ENCODE results near the gene SUN2. TPM values are rescaled to one million over a fixed set of nuclear protein-coding genes. Genes with fewer than 3 reads are reported as not detected.

The SUN2 gene
- total and polyA plus RNA-seq, 2 donors (not counting 1 experiment from before 2014, with no cell fraction given), result 27.4 to 76.6 TPM

DNA sequence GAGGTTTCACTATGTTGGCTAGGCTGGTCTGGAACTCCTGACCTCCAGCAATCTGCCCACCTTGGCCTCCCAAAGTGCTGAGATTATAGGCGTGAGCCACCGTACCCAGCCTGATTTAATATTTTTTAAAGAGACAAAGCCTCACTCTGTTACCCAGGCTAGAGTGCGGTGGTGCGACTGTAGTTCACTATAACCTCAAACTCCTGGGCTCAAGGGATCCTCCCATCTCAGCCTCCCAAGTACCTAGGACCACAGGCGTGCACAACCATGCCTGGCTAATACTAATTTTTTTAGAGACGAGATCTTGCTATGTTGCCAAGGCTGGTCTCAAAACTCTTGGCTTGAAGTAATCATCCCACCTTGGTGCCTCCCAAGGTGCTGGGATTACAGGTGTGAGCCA, 36.6 kb downstream of the SUN2 start:
- TF ChIP-seq EZH2 (IDR thresholded peaks at IDR 0.05; ENCODE audit: low read length, missing control alignments), result no peak
- TF ChIP-seq, protein P1, sequence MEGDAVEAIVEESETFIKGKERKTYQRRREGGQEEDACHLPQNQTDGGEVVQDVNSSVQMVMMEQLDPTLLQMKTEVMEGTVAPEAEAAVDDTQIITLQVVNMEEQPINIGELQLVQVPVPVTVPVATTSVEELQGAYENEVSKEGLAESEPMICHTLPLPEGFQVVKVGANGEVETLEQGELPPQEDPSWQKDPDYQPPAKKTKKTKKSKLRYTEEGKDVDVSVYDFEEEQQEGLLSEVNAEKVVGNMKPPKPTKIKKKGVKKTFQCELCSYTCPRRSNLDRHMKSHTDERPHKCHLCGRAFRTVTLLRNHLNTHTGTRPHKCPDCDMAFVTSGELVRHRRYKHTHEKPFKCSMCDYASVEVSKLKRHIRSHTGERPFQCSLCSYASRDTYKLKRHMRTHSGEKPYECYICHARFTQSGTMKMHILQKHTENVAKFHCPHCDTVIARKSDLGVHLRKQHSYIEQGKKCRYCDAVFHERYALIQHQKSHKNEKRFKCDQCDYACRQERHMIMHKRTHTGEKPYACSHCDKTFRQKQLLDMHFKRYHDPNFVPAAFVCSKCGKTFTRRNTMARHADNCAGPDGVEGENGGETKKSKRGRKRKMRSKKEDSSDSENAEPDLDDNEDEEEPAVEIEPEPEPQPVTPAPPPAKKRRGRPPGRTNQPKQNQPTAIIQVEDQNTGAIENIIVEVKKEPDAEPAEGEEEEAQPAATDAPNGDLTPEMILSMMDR (conservative IDR thresholded peaks at IDR 0.05 in 1 of 2, IDR thresholded peaks at IDR 0.05 in 1 of 2; ENCODE audit: low read depth in 1 of 2, low read length in 2 of 2), result no peak
- Histone ChIP-seq H3K9me3 (ENCODE audit: control insufficient read depth, insufficient read depth, low read depth, low read length) (no peaks in the 10 kb centered on the region), H3K4me1 (ENCODE audit: control insufficient read depth, extremely low read depth, insufficient read depth, low read length) (peaks cover 5% of the 10 kb centered on the region), H4K20me1 (ENCODE audit: control insufficient read depth, extremely low read depth, insufficient read depth, low read length) (no peaks in the 10 kb centered on the region), H3K4me3 (replicated peaks in 1 of 4; ENCODE audit: control extremely low read depth in 1 of 4, insufficient read depth in 1 of 4, low read depth in 3 of 4, low read length in 4 of 4) (no peak overlapping the region), H3K27ac (ENCODE audit: insufficient read depth, low read length) (peak overlapping the region; percentile 17), H3K9ac (ENCODE audit: insufficient read depth, low read length) (no peak overlapping the region), H3K79me2 (ENCODE audit: control insufficient read depth, insufficient read depth, low read length) (peaks cover 13% of the 10 kb centered on the region), H2AFZ (ENCODE audit: low read length) (no peak overlapping the region), H3K36me3 (ENCODE audit: control insufficient read depth, insufficient read depth, low read length) (peaks cover 10% of the 10 kb centered on the region), H3K4me2 (ENCODE audit: extremely low read depth, insufficient read depth, low read length) (no peak overlapping the region), H3K27me3 (ENCODE audit: control insufficient read depth, insufficient read depth, low read length) (no peaks in the 10 kb centered on the region)
- no peak for DNase-seq (ENCODE audit: low read depth in 2 of 2)

GRCh38 chr22:38718414-38718813, 37.4 kb downstream of the SUN2 start:
- peak; percentile 77 to 78 for DNase-seq (ENCODE audit: low read depth in 2 of 2)
- no peak for TF ChIP-seq EZH2 (IDR thresholded peaks at IDR 0.05; ENCODE audit: low read length, missing control alignments)
- TF ChIP-seq, protein P1 (conservative IDR thresholded peaks at IDR 0.05 in 1 of 2, IDR thresholded peaks at IDR 0.05 in 1 of 2; ENCODE audit: low read depth in 1 of 2, low read length in 2 of 2), result peak; percentile 60 to 71
- peaks cover 9% of the 10 kb centered on the region for H3K36me3 ChIP-seq (ENCODE audit: control insufficient read depth, insufficient read depth, low read length)
- H3K27ac ChIP-seq (ENCODE audit: insufficient read depth, low read length), result peak overlapping the region; percentile 17
- H2AFZ ChIP-seq (ENCODE audit: low read length), result no peak overlapping the region
- peaks cover 5% of the 10 kb centered on the region for H3K4me1 ChIP-seq (ENCODE audit: control insufficient read depth, extremely low read depth, insufficient read depth, low read length)
- H3K9ac ChIP-seq (ENCODE audit: insufficient read depth, low read length), result no peak overlapping the region
- H3K4me2 ChIP-seq (ENCODE audit: extremely low read depth, insufficient read depth, low read length), result peak overlapping the region; percentile 32
- peaks cover 20% of the 10 kb centered on the region for H3K79me2 ChIP-seq (ENCODE audit: control insufficient read depth, insufficient read depth, low read length)
- no peak overlapping the region for H3K4me3 ChIP-seq (replicated peaks in 1 of 4; ENCODE audit: control extremely low read depth in 1 of 4, insufficient read depth in 1 of 4, low read depth in 3 of 4, low read length in 4 of 4)
- no peaks in the 10 kb centered on the region for H3K9me3 ChIP-seq (ENCODE audit: control insufficient read depth, insufficient read depth, low read depth, low read length)
- H3K27me3 ChIP-seq (ENCODE audit: control insufficient read depth, insufficient read depth, low read length), result no peaks in the 10 kb centered on the region
- no peaks in the 10 kb centered on the region for H4K20me1 ChIP-seq (ENCODE audit: control insufficient read depth, extremely low read depth, insufficient read depth, low read length)

- H2AFZ ChIP-seq (ENCODE audit: low read length), result no peak overlapping the region
- H3K4me3 ChIP-seq (replicated peaks in 1 of 4; ENCODE audit: control extremely low read depth in 1 of 4, insufficient read depth in 1 of 4, low read depth in 3 of 4, low read length in 4 of 4), result no peak overlapping the region
- no peak for DNase-seq (ENCODE audit: low read depth in 2 of 2)
- no peaks in the 10 kb centered on the region for H3K27me3 ChIP-seq (ENCODE audit: control insufficient read depth, insufficient read depth, low read length)
- H3K36me3 ChIP-seq (ENCODE audit: control insufficient read depth, insufficient read depth, low read length), result peaks cover 8% of the 10 kb centered on the region
- H4K20me1 ChIP-seq (ENCODE audit: control insufficient read depth, extremely low read depth, insufficient read depth, low read length), result no peaks in the 10 kb centered on the region
- H3K4me1 ChIP-seq (ENCODE audit: control insufficient read depth, extremely low read depth, insufficient read depth, low read length), result peaks cover 5% of the 10 kb centered on the region
- TF ChIP-seq EZH2 (IDR thresholded peaks at IDR 0.05; ENCODE audit: low read length, missing control alignments), result no peak
- TF ChIP-seq, protein P1 (conservative IDR thresholded peaks at IDR 0.05 in 1 of 2, IDR thresholded peaks at IDR 0.05 in 1 of 2; ENCODE audit: low read depth in 1 of 2, low read length in 2 of 2), result no peak
- H3K79me2 ChIP-seq (ENCODE audit: control insufficient read depth, insufficient read depth, low read length), result peaks cover 31% of the 10 kb centered on the region
- no peaks in the 10 kb centered on the region for H3K9me3 ChIP-seq (ENCODE audit: control insufficient read depth, insufficient read depth, low read depth, low read length)
- no peak overlapping the region for H3K4me2 ChIP-seq (ENCODE audit: extremely low read depth, insufficient read depth, low read length)
- H3K27ac ChIP-seq (ENCODE audit: insufficient read depth, low read length), result no peak overlapping the region
- no peak overlapping the region for H3K9ac ChIP-seq (ENCODE audit: insufficient read depth, low read length)
Observed at GRCh38 chr22:38717244-38717643, 38.6 kb downstream of the SUN2 start.

Measured in fibroblast of lung (primary cell).